H1 (cell line): ENCODE measurements around the gene AGBL4. TPM values are rescaled to one million over a fixed set of nuclear protein-coding genes. Genes with fewer than 3 reads are reported as not detected.

Source experiments
- CTCF ChIA-PET: fragments of 300-600 bp; sonication (Branson Sonifier 250); formaldehyde crosslinking; loops from one replicate; lab custom pipeline; 2021; ENCODE audit not compliant: partially characterized antibody; lab: Charles Lee
- POLR2A ChIA-PET: fragments of 300-600 bp; sonication (Branson Sonifier 250); formaldehyde crosslinking; loops from one replicate; lab custom pipeline; 2021; ENCODE audit warnings: inconsistent platforms; ENCODE audit not compliant: partially characterized antibody; lab: Charles Lee
- DNase-seq, 2 experiments: peaks; one replicate each; pipeline versions ENCODE4 v3.0.0 to v3.0.0-alpha.2; 2010 to 2022; ENCODE audit warnings: low spot score in 2 of 2, low read depth in 1 of 2, mixed read lengths in 1 of 2
- FAIRE-seq: peaks from 2 replicates; lab custom pipeline; 2011; peaks lifted over from hg19 to GRCh38; lab: Jason Lieb, UNC
- H2AFZ ChIP-seq: 2 replicates; pipeline ENCODE4 v1.8.1; 2012; ENCODE audit warnings: low read length, inconsistent platforms
- H2AK5ac ChIP-seq: 2 replicates; pipeline ENCODE4 v1.6.1; 2013; ENCODE audit warnings: low read depth, low read length
- H2BK120ac ChIP-seq: replicated peaks from 2 replicates; pipeline ENCODE3; 2013; ENCODE audit warnings: low read depth, low read length, inconsistent platforms
- H2BK12ac ChIP-seq: 2 replicates; pipeline ENCODE4 v1.6.1; 2013; ENCODE audit warnings: low read depth, low read length
- H2BK15ac ChIP-seq: 2 replicates; pipeline ENCODE4 v1.6.1; 2013; ENCODE audit warnings: low read length
- H2BK20ac ChIP-seq: 2 replicates; pipeline ENCODE4 v1.6.1; 2013; ENCODE audit warnings: low read length
- H2BK5ac ChIP-seq: 2 replicates; pipeline ENCODE4 v1.6.1; 2013; ENCODE audit warnings: low read depth, low read length
- H3K14ac ChIP-seq: 2 replicates; pipeline ENCODE4 v1.6.1; 2013; ENCODE audit warnings: inconsistent platforms; ENCODE audit not compliant: insufficient read length
- H3K18ac ChIP-seq: 2 replicates; pipeline ENCODE4 v1.6.1; 2013; ENCODE audit warnings: low read length; ENCODE audit errors: extremely low read depth
- H3K23ac ChIP-seq: 2 replicates; pipeline ENCODE4 v1.6.1; 2013; ENCODE audit warnings: inconsistent platforms; ENCODE audit not compliant: insufficient read length
- H3K23me2 ChIP-seq: 2 replicates; pipeline ENCODE4 v1.6.1; 2013; ENCODE audit warnings: low read depth, low read length
- H3K27ac ChIP-seq: 2 replicates; pipeline ENCODE4 v1.6.1; 2011; ENCODE audit warnings: low read depth, low read length, inconsistent platforms
- H3K27me3 ChIP-seq, 4 experiments: replicated peaks in 1 of 4; 1 replicate in 1 of 4; 2 replicates in 3 of 4; pipeline versions ENCODE4 v1.6.1 to v1.8.1; 2011 to 2013; ENCODE audit warnings: low read length in 3 of 4, mild to moderate bottlenecking in 3 of 4, inconsistent platforms in 2 of 4, mixed read lengths in 2 of 4, moderate library complexity in 1 of 4; ENCODE audit not compliant: control insufficient read depth in 3 of 4, insufficient read depth in 3 of 4; ENCODE audit errors: extremely low read depth in 1 of 4
- H3K36me3 ChIP-seq, 4 experiments: 2 replicates each; pipeline versions ENCODE4 v1.6.1 to v1.8.1; 2011 to 2013; ENCODE audit warnings: mild to moderate bottlenecking in 4 of 4, low read length in 3 of 4, moderate library complexity in 2 of 4, control low read depth in 1 of 4, inconsistent platforms in 1 of 4; ENCODE audit not compliant: insufficient read depth in 4 of 4, control insufficient read depth in 2 of 4
- H3K4ac ChIP-seq: replicated peaks from 2 replicates; pipeline ENCODE3; 2013; ENCODE audit warnings: low read length, low read depth, mixed read lengths, inconsistent platforms; ENCODE audit not compliant: insufficient read length
- H3K4me1 ChIP-seq, 4 experiments: replicated peaks in 1 of 4; 1 replicate in 1 of 4; 2 replicates in 3 of 4; pipeline versions ENCODE4 v1.6.1 to v1.8.1; 2011 to 2013; ENCODE audit warnings: low read length in 3 of 4, inconsistent platforms in 2 of 4, mixed read lengths in 1 of 4; ENCODE audit not compliant: insufficient read depth in 4 of 4, control insufficient read depth in 3 of 4
- H3K4me2 ChIP-seq, 2 experiments: 2 replicates each; pipeline versions ENCODE4 v1.6.1 to v1.8.1; 2011 to 2013; ENCODE audit warnings: low read depth in 2 of 2, low read length in 2 of 2, control low read depth in 1 of 2, inconsistent platforms in 1 of 2, mild to moderate bottlenecking in 1 of 2; ENCODE audit not compliant: insufficient read depth in 1 of 2
- H3K4me3 ChIP-seq, 4 experiments: fragments of 200-600, 300-600 bp in 1 of 4; sonication (generic), shearing (Covaris generic), sonication (Bioruptor Twin) in 1 of 4; 2 replicates each; pipeline versions ENCODE4 v1.5.1 to v1.8.1; 2011 to 2016; ENCODE audit warnings: low read length in 4 of 4, low read depth in 3 of 4, control low read depth in 2 of 4, inconsistent platforms in 2 of 4, mild to moderate bottlenecking in 2 of 4, mixed read lengths in 1 of 4, moderate library complexity in 1 of 4; ENCODE audit not compliant: insufficient read depth in 2 of 4; ENCODE audit errors: extremely low read depth in 1 of 4
- H3K56ac ChIP-seq: replicated peaks from 2 replicates; pipeline ENCODE3; 2013; ENCODE audit warnings: low read depth, mild to moderate bottlenecking, mixed read lengths, low read length, inconsistent platforms; ENCODE audit not compliant: insufficient read length
- H3K79me1 ChIP-seq: 2 replicates; pipeline ENCODE4 v1.6.1; 2013; ENCODE audit warnings: low read depth, low read length, control low read depth
- H3K79me2 ChIP-seq, 2 experiments: 2 replicates each; pipeline versions ENCODE4 v1.6.1 to v1.8.1; 2012 to 2013; ENCODE audit warnings: low read length in 2 of 2, mild to moderate bottlenecking in 2 of 2, inconsistent platforms in 1 of 2; ENCODE audit not compliant: insufficient read depth in 2 of 2, control insufficient read depth in 1 of 2
- H3K9ac ChIP-seq, 4 experiments: replicated peaks in 1 of 4; 1 replicate in 1 of 4; 2 replicates in 3 of 4; pipeline versions ENCODE4 v1.6.1 to v1.8.1; 2011 to 2013; ENCODE audit warnings: low read depth in 3 of 4, low read length in 3 of 4, control low read depth in 2 of 4, mild to moderate bottlenecking in 2 of 4, moderate library complexity in 2 of 4, inconsistent platforms in 1 of 4; ENCODE audit errors: extremely low read depth in 1 of 4
- H3K9me3 ChIP-seq, 2 experiments: 2 replicates each; pipeline versions ENCODE4 v1.6.1 to v1.8.1; 2012 to 2013; ENCODE audit warnings: mild to moderate bottlenecking in 2 of 2, moderate library complexity in 2 of 2, control low read depth in 1 of 2, inconsistent platforms in 1 of 2, low read depth in 1 of 2, low read length in 1 of 2, mixed read lengths in 1 of 2; ENCODE audit not compliant: insufficient read depth in 2 of 2
- H4K20me1 ChIP-seq, 2 experiments: replicated peaks in 1 of 2; 2 replicates each; pipeline versions ENCODE3 to v1.8.1; 2011 to 2013; ENCODE audit warnings: inconsistent platforms in 2 of 2, low read length in 2 of 2, mild to moderate bottlenecking in 1 of 2; ENCODE audit not compliant: insufficient read depth in 2 of 2, control insufficient read depth in 1 of 2
- H4K5ac ChIP-seq: 2 replicates; pipeline ENCODE4 v1.6.1; 2013; ENCODE audit warnings: low read length, low read depth, mixed read lengths, inconsistent platforms; ENCODE audit not compliant: insufficient read length
- H4K8ac ChIP-seq: 2 replicates; pipeline ENCODE4 v1.8.0; 2013; ENCODE audit warnings: mild to moderate bottlenecking, moderate library complexity, low read length, inconsistent platforms; ENCODE audit not compliant: insufficient read depth; ENCODE audit errors: extremely low read depth
- H4K91ac ChIP-seq: replicated peaks from 2 replicates; pipeline ENCODE3; 2013; ENCODE audit warnings: low read length, mixed read lengths, inconsistent platforms; ENCODE audit not compliant: insufficient read length
- BRCA1 ChIP-seq: IDR thresholded peaks from 2 replicates; pipeline ENCODE4 v1.6.1; 2012; ENCODE audit warnings: low read depth, low read length, improper control_type of control experiment
- CBX5 ChIP-seq: fragments of 300-800, 300-1000 bp; sonication (generic); IDR thresholded peaks from 2 replicates; pipeline ENCODE4 v1.7.1; 2016; ENCODE audit warnings: antibody characterized with exemption, low read length, low read depth
- CBX8 ChIP-seq: fragments of 300-800, 300-1000 bp; sonication (generic); IDR thresholded peaks from 2 replicates; pipeline ENCODE4 v1.7.1; 2016; ENCODE audit warnings: low read depth, low read length, borderline replicate concordance
- E2F6 ChIP-seq: IDR thresholded peaks from 2 replicates; pipeline ENCODE4 v1.6.1; 2012; ENCODE audit warnings: inconsistent platforms
- JUN ChIP-seq: IDR thresholded peaks from 2 replicates; pipeline ENCODE4 v1.6.1; 2011; ENCODE audit warnings: low read depth, mild to moderate bottlenecking, improper control_type of control experiment, low read length
- KDM5A ChIP-seq: fragments of 200-600 bp; IDR thresholded peaks from 2 replicates; pipeline ENCODE4 v1.7.1; 2012; ENCODE audit warnings: mild to moderate bottlenecking, low read length, inconsistent platforms, mixed read lengths
- RBBP5 ChIP-seq: IDR thresholded peaks from 2 replicates; pipeline ENCODE4 v1.7.1; 2012; ENCODE audit warnings: low read depth, mild to moderate bottlenecking, inconsistent platforms, low read length, moderate library complexity, borderline replicate concordance
- RFX5 ChIP-seq: IDR thresholded peaks from 2 replicates; pipeline ENCODE4 v1.6.1; 2011; ENCODE audit warnings: low read depth, low read length, improper control_type of control experiment, borderline replicate concordance
- SIN3A ChIP-seq, 2 experiments: IDR thresholded peaks in 1 of 2; conservative IDR thresholded peaks in 1 of 2; 2 replicates each; pipeline ENCODE4 v1.6.1; 2011 to 2012; ENCODE audit warnings: low read length in 2 of 2, improper control_type of control experiment in 1 of 2, low read depth in 1 of 2, mild to moderate bottlenecking in 1 of 2
- TAF1 ChIP-seq: IDR thresholded peaks from 2 replicates; pipeline ENCODE4 v1.6.1; 2011; ENCODE audit warnings: mild to moderate bottlenecking, low read depth, low read length
- TAF7 ChIP-seq: optimal IDR thresholded peaks from 2 replicates; pipeline ENCODE3; 2011; ENCODE audit warnings: low read depth, mild to moderate bottlenecking, inconsistent platforms, low read length, moderate library complexity, borderline replicate concordance
- TEAD4 ChIP-seq: IDR thresholded peaks from 2 replicates; pipeline ENCODE4 v1.6.1; 2012; ENCODE audit warnings: low read depth, low read length, inconsistent platforms, mixed read lengths
- YY1 ChIP-seq: IDR thresholded peaks from 2 replicates; pipeline ENCODE4 v1.6.1; 2011; ENCODE audit warnings: low read depth, mild to moderate bottlenecking, low read length
- WGBS, 2 experiments: shearing (Covaris generic) in 1 of 2; methylation state at CpG; one replicate each; pipeline versions ENCODE4 v1.1.6 to v1.1.7; 2013 to 2015; ENCODE audit warnings: low lambda C conversion rate in 2 of 2, mixed read lengths in 2 of 2, inconsistent platforms in 1 of 2, low coverage in 1 of 2, missing lambda C conversion rate in 1 of 2; ENCODE audit not compliant: insufficient replicate concordance in 2 of 2, insufficient coverage in 1 of 2, insufficient read length in 1 of 2; ENCODE audit errors: extremely low coverage in 1 of 2, missing lambda C conversion rate in 1 of 2; 5-methylcytosine and 5-hydroxymethylcytosine counted together
- polyA plus RNA-seq, 7 experiments: library from polyadenylated mRNA; depleted of rRNA in 3 of 7; stranded (reverse) in 5 of 7; unstranded in 2 of 7; fragments of >200 nt in 5 of 7; fragments of 200-250 nt in 2 of 7; gene quantifications; 1 replicate in 5 of 7; 2 replicates in 1 of 7; 4 replicates in 1 of 7; pipeline versions ENCODE4 v1.2.1 to v1.2.3, GENCODE V29; 2011 to 2013; ENCODE audit warnings: missing spikeins in 2 of 7, mixed read lengths in 2 of 7
- total RNA-seq: library from RNA; stranded (reverse); fragmentation: NEBNext Ultra II Directional; extraction: Animal tissue kit (Norgen Biotek cat#: 25700); gene quantifications from 2 replicates; pipeline ENCODE4 v1.2.1, GENCODE V29; 2021

AGBL4 gene
- total and polyA plus RNA-seq, 2 of the 8 experiments (the other 6 are each of a cell fraction or from before 2014, with no cell fraction given) = 0.41 to 0.45 TPM

GRCh38 chr1:49213301-49213700, 810.5 kb downstream of the AGBL4 start:
- H3K4me1 ChIP-seq = no peaks in the 10 kb centered on the region
- no peak overlapping the region for H3K9ac ChIP-seq
- CTCF ChIA-PET = no interaction called here
- DNase-seq = no peak
- H3K36me3 ChIP-seq = no peaks in the 10 kb centered on the region
- no peak overlapping the region for H4K5ac ChIP-seq
- 86% methylated on average over 4 of the region's 4 CpGs; no CpG with 5 or more reads in 1 of the 2 experiments for WGBS, 2 experiments
- no peak overlapping the region for H2BK5ac ChIP-seq
- H2AFZ ChIP-seq = no peak overlapping the region
- no peak overlapping the region for H3K27ac ChIP-seq
- no peak overlapping the region for H3K18ac ChIP-seq
- H3K4ac ChIP-seq = no peak overlapping the region
- H3K56ac ChIP-seq = no peak overlapping the region
- H2BK20ac ChIP-seq = no peak overlapping the region
- no peaks in the 10 kb centered on the region for H3K23me2 ChIP-seq
- no peaks in the 10 kb centered on the region for H3K27me3 ChIP-seq
- no peak overlapping the region for H3K4me3 ChIP-seq
- H3K9me3 ChIP-seq = peaks cover 74 to 84% of the 10 kb centered on the region in 2 experiments
- H2BK12ac ChIP-seq = no peak overlapping the region
- POLR2A ChIA-PET = no interaction called here
- H2AK5ac ChIP-seq = no peak overlapping the region
- H3K14ac ChIP-seq = no peak overlapping the region
- no peak overlapping the region for H4K91ac ChIP-seq
- FAIRE-seq = no peak
- H3K4me2 ChIP-seq = no peak overlapping the region
- H2BK15ac ChIP-seq = no peak overlapping the region
- no peaks in the 10 kb centered on the region for H3K79me1 ChIP-seq
- H2BK120ac ChIP-seq = no peak overlapping the region
- H4K20me1 ChIP-seq = no peaks in the 10 kb centered on the region
- no peaks in the 10 kb centered on the region for H3K79me2 ChIP-seq
- no peak overlapping the region for H3K23ac ChIP-seq
- H4K8ac ChIP-seq = no peak overlapping the region
- TF ChIP-seq JUN = no peak
- TF ChIP-seq TEAD4 = no peak
- TF ChIP-seq CBX8 = no peak
- no peak for TF ChIP-seq SIN3A (conservative IDR thresholded peaks at IDR 0.05 in 1 of 2, IDR thresholded peaks at IDR 0.05 in 1 of 2; ENCODE audit: low read depth in 1 of 2, low read length in 2 of 2)
- TF ChIP-seq KDM5A = no peak
- TF ChIP-seq E2F6 = no peak
- no peak for TF ChIP-seq CBX5
- no peak for TF ChIP-seq RFX5
- no peak for TF ChIP-seq YY1
- no peak for TF ChIP-seq TAF1
- no peak for TF ChIP-seq BRCA1
- no peak for TF ChIP-seq RBBP5
- no peak for TF ChIP-seq TAF7
